ENCODE data around the gene KNOP1.

KNOP1 gene

GRCh38 chr16:19685176-19685575 is 32.9 kb downstream of the KNOP1 start:
- Histone ChIP-seq H3K4me2 (ENCODE audit: low read length) (no peak overlapping the region), H3K36me3 (ENCODE audit: control insufficient read depth, low read length) (no peaks in the 10 kb centered on the region; the same call in 1 of the 2 replicates), H3K79me2 (ENCODE audit: control insufficient read depth, low read length) (no peaks in the 10 kb centered on the region), H3K9me3 (ENCODE audit: control insufficient read depth, insufficient read depth, low read length) (no peaks in the 10 kb centered on the region), H3F3A (ENCODE audit: control insufficient read depth, insufficient read depth) (no peaks in the 10 kb centered on the region), H4K20me1 (ENCODE audit: control insufficient read depth, insufficient read depth, low read depth, low read length) (no peaks in the 10 kb centered on the region), H3K9me2 (replicated peaks; ENCODE audit: control insufficient read depth, low read length) (no peaks in the 10 kb centered on the region), H3K27me3 (ENCODE audit: control insufficient read depth, low read length) (no peaks in the 10 kb centered on the region), H3K4me1 (ENCODE audit: control insufficient read depth, low read length) (no peaks in the 10 kb centered on the region), H3K27ac (ENCODE audit: low read depth, low read length) (no peak overlapping the region), H3K4me3 (ENCODE audit: low read length) (no peak overlapping the region)
- TF ChIP-seq EZH2phosphoT487 (IDR thresholded peaks at IDR 0.05; ENCODE audit: borderline replicate concordance, low read length) (no peak), CTCF (IDR thresholded peaks at IDR 0.05; ENCODE audit: low read depth, low read length, poor library complexity, severe bottlenecking) (no peak)

GRCh38 chr16:19683453-19684236 is 34.4 kb downstream of the KNOP1 start:
- TF ChIP-seq EZH2phosphoT487 (IDR thresholded peaks at IDR 0.05; ENCODE audit: borderline replicate concordance, low read length) (no peak), CTCF (IDR thresholded peaks at IDR 0.05; ENCODE audit: low read depth, low read length, poor library complexity, severe bottlenecking) (no peak)
- Histone ChIP-seq H4K20me1 (ENCODE audit: control insufficient read depth, insufficient read depth, low read depth, low read length) (no peaks in the 10 kb centered on the region), H3K27ac (ENCODE audit: low read depth, low read length) (no peak overlapping the region), H3K9me3 (ENCODE audit: control insufficient read depth, insufficient read depth, low read length) (no peaks in the 10 kb centered on the region), H3K9me2 (replicated peaks; ENCODE audit: control insufficient read depth, low read length) (no peaks in the 10 kb centered on the region), H3K79me2 (ENCODE audit: control insufficient read depth, low read length) (no peaks in the 10 kb centered on the region), H3K4me3 (ENCODE audit: low read length) (no peak overlapping the region), H3K4me1 (ENCODE audit: control insufficient read depth, low read length) (no peaks in the 10 kb centered on the region), H3K27me3 (ENCODE audit: control insufficient read depth, low read length) (no peaks in the 10 kb centered on the region), H3K36me3 (ENCODE audit: control insufficient read depth, low read length) (no peaks in the 10 kb centered on the region; the same call in 1 of the 2 replicates), H3F3A (ENCODE audit: control insufficient read depth, insufficient read depth) (no peaks in the 10 kb centered on the region), H3K4me2 (ENCODE audit: low read length) (no peak overlapping the region)

GRCh38 chr16:19681637-19682036 is 36.4 kb downstream of the KNOP1 start:
- H3K36me3 ChIP-seq (ENCODE audit: control insufficient read depth, low read length), result no peaks in the 10 kb centered on the region; the same call in 1 of the 2 replicates
- no peaks in the 10 kb centered on the region for H3K4me1 ChIP-seq (ENCODE audit: control insufficient read depth, low read length)
- no peak overlapping the region for H3K4me2 ChIP-seq (ENCODE audit: low read length)
- H3K9me2 ChIP-seq (replicated peaks; ENCODE audit: control insufficient read depth, low read length), result no peaks in the 10 kb centered on the region
- no peaks in the 10 kb centered on the region for H3K27me3 ChIP-seq (ENCODE audit: control insufficient read depth, low read length)
- H3K9me3 ChIP-seq (ENCODE audit: control insufficient read depth, insufficient read depth, low read length), result no peaks in the 10 kb centered on the region
- TF ChIP-seq CTCF (IDR thresholded peaks at IDR 0.05; ENCODE audit: low read depth, low read length, poor library complexity, severe bottlenecking), result no peak
- no peak for TF ChIP-seq EZH2phosphoT487 (IDR thresholded peaks at IDR 0.05; ENCODE audit: borderline replicate concordance, low read length)
- H3F3A ChIP-seq (ENCODE audit: control insufficient read depth, insufficient read depth), result no peaks in the 10 kb centered on the region
- H3K27ac ChIP-seq (ENCODE audit: low read depth, low read length), result no peak overlapping the region
- H3K79me2 ChIP-seq (ENCODE audit: control insufficient read depth, low read length), result no peaks in the 10 kb centered on the region
- H4K20me1 ChIP-seq (ENCODE audit: control insufficient read depth, insufficient read depth, low read depth, low read length), result no peaks in the 10 kb centered on the region
- H3K4me3 ChIP-seq (ENCODE audit: low read length), result no peak overlapping the region

Data from DOHH2 (cell line).